Measurements from ENCODE around the gene DVL1. TPM values are rescaled to one million over a fixed set of nuclear protein-coding genes. Genes with fewer than 3 reads are reported as not detected.
A peak's percentile ranks its signal among the peaks of the same experiment; 100 is the strongest.

DVL1 gene
- total and polyA plus RNA-seq, 2 of the 13 experiments (the other 11 are each of a cell fraction or from before 2014, with no cell fraction given), result 30.8 to 60.4 TPM

DNA sequence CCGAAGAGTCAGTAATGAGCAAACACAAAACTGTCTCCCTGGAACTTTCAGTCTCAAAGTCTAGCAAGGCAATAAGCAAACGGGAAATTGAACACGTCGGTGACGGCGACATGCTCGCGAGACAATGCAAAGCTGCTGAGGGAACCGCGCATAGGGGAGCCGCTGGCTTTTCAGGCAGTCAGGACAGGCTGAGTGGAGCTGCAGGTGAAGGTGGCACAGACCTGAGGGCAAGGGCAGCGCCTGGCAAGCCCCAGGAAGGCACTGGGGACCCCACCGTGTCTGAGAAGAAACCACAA is 29.6 kb downstream of the DVL1 start:
- Histone ChIP-seq H3K4me3 (replicated peaks in 1 of 3; ENCODE audit: insufficient read depth in 1 of 3, low read depth in 2 of 3, low read length in 3 of 3) (no peak overlapping the region), H4K20me1 (ENCODE audit: insufficient read depth, low read length) (peaks cover 10% of the 10 kb centered on the region; the same call in 1 of the 2 replicates), H3K9ac (ENCODE audit: insufficient read depth, low read depth, low read length) (no peak overlapping the region), H2AFZ (ENCODE audit: low read length) (no peak overlapping the region), H3K27ac (ENCODE audit: extremely low read length, insufficient read depth, low read length) (no peak overlapping the region), H3K27me3 (ENCODE audit: control insufficient read depth in 1 of 2, insufficient read depth in 2 of 2, low read length in 2 of 2) (no peaks in the 10 kb centered on the region), H3K36me3 (replicated peaks in 1 of 2; ENCODE audit: control insufficient read depth in 1 of 2, insufficient read depth in 2 of 2, low read length in 2 of 2) (peaks cover 9 to 36% of the 10 kb centered on the region in 2 experiments; a peak in 4 of 5 replicates), H3K9me3 (ENCODE audit: low read length) (no peaks in the 10 kb centered on the region), H3K79me2 (ENCODE audit: insufficient read depth, low read length) (peaks cover 39% of the 10 kb centered on the region), H3K4me1 (ENCODE audit: insufficient read depth, low read length) (peaks cover 17% of the 10 kb centered on the region), H3K4me2 (ENCODE audit: low read depth, low read length) (no peak overlapping the region)
- WGBS (ENCODE audit: low lambda C conversion rate), result 92% methylated on average over 12 of the region's 13 CpGs
- FAIRE-seq (no peak), ATAC-seq (no peak), DNase-seq (ENCODE audit: low spot score) (no peak)
- ChIA-PET POLR2A (no interaction called here), CTCF (ENCODE audit: low intra/inter-chr PET ratio, low total read pairs) (no interaction called here)
- no TSS peak for BruUV-seq (replicated peaks)
- no peak for TF ChIP-seq ZBTB20 (CRISPR knock-in tag; IDR thresholded peaks at IDR 0.05; ENCODE audit: borderline replicate concordance, low read depth)
- TF ChIP-seq YY1 (IDR thresholded peaks at IDR 0.05; ENCODE audit: insufficient read depth, insufficient replicate concordance, low read depth, low read length), result no peak
- TF ChIP-seq, protein P1, sequence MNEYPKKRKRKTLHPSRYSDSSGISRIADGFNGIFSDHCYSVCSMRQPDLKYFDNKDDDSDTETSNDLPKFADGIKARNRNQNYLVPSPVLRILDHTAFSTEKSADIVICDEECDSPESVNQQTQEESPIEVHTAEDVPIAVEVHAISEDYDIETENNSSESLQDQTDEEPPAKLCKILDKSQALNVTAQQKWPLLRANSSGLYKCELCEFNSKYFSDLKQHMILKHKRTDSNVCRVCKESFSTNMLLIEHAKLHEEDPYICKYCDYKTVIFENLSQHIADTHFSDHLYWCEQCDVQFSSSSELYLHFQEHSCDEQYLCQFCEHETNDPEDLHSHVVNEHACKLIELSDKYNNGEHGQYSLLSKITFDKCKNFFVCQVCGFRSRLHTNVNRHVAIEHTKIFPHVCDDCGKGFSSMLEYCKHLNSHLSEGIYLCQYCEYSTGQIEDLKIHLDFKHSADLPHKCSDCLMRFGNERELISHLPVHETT (CRISPR knock-in tag; conservative IDR thresholded peaks at IDR 0.05), result no peak
- TF ChIP-seq, protein P2, sequence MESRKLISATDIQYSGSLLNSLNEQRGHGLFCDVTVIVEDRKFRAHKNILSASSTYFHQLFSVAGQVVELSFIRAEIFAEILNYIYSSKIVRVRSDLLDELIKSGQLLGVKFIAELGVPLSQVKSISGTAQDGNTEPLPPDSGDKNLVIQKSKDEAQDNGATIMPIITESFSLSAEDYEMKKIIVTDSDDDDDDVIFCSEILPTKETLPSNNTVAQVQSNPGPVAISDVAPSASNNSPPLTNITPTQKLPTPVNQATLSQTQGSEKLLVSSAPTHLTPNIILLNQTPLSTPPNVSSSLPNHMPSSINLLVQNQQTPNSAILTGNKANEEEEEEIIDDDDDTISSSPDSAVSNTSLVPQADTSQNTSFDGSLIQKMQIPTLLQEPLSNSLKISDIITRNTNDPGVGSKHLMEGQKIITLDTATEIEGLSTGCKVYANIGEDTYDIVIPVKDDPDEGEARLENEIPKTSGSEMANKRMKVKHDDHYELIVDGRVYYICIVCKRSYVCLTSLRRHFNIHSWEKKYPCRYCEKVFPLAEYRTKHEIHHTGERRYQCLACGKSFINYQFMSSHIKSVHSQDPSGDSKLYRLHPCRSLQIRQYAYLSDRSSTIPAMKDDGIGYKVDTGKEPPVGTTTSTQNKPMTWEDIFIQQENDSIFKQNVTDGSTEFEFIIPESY (CRISPR knock-in tag; IDR thresholded peaks at IDR 0.05), result peak; percentile 33; the same call in 1 of the 2 replicates
- TF ChIP-seq, protein P3, sequence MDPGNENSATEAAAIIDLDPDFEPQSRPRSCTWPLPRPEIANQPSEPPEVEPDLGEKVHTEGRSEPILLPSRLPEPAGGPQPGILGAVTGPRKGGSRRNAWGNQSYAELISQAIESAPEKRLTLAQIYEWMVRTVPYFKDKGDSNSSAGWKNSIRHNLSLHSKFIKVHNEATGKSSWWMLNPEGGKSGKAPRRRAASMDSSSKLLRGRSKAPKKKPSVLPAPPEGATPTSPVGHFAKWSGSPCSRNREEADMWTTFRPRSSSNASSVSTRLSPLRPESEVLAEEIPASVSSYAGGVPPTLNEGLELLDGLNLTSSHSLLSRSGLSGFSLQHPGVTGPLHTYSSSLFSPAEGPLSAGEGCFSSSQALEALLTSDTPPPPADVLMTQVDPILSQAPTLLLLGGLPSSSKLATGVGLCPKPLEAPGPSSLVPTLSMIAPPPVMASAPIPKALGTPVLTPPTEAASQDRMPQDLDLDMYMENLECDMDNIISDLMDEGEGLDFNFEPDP (CRISPR knock-in tag; conservative IDR thresholded peaks at IDR 0.05), result no peak
- no peak for TF ChIP-seq RAD51 (IDR thresholded peaks at IDR 0.05; ENCODE audit: borderline replicate concordance)
- TF ChIP-seq PRPF4 (IDR thresholded peaks at IDR 0.05; ENCODE audit: low read depth, low read length, poor library complexity, severe bottlenecking), result peak; percentile 68
- no peak for TF ChIP-seq ZNF766 (CRISPR knock-in tag; IDR thresholded peaks at IDR 0.05; ENCODE audit: borderline replicate concordance)
- TF ChIP-seq, protein P4, sequence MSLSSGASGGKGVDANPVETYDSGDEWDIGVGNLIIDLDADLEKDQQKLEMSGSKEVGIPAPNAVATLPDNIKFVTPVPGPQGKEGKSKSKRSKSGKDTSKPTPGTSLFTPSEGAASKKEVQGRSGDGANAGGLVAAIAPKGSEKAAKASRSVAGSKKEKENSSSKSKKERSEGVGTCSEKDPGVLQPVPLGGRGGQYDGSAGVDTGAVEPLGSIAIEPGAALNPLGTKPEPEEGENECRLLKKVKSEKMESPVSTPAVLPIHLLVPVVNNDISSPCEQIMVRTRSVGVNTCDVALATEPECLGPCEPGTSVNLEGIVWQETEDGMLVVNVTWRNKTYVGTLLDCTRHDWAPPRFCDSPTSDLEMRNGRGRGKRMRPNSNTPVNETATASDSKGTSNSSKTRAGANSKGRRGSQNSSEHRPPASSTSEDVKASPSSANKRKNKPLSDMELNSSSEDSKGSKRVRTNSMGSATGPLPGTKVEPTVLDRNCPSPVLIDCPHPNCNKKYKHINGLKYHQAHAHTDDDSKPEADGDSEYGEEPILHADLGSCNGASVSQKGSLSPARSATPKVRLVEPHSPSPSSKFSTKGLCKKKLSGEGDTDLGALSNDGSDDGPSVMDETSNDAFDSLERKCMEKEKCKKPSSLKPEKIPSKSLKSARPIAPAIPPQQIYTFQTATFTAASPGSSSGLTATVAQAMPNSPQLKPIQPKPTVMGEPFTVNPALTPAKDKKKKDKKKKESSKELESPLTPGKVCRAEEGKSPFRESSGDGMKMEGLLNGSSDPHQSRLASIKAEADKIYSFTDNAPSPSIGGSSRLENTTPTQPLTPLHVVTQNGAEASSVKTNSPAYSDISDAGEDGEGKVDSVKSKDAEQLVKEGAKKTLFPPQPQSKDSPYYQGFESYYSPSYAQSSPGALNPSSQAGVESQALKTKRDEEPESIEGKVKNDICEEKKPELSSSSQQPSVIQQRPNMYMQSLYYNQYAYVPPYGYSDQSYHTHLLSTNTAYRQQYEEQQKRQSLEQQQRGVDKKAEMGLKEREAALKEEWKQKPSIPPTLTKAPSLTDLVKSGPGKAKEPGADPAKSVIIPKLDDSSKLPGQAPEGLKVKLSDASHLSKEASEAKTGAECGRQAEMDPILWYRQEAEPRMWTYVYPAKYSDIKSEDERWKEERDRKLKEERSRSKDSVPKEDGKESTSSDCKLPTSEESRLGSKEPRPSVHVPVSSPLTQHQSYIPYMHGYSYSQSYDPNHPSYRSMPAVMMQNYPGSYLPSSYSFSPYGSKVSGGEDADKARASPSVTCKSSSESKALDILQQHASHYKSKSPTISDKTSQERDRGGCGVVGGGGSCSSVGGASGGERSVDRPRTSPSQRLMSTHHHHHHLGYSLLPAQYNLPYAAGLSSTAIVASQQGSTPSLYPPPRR (CRISPR knock-in tag; IDR thresholded peaks at IDR 0.05; ENCODE audit: borderline replicate concordance), result no peak
- intact Hi-C loops (cut with micrococcal nuclease; ENCODE audit: unreplicated experiment) (no loop called here), in situ Hi-C loops (cut with HindIII; ENCODE audit: extremely low pct_ligation_motif_present, low pct_unique_long_range_greater_than_20kb) (no loop called here)

Data from HepG2 (cell line).